ENCODE results near the gene PLCB4.

The PLCB4 gene

DNA sequence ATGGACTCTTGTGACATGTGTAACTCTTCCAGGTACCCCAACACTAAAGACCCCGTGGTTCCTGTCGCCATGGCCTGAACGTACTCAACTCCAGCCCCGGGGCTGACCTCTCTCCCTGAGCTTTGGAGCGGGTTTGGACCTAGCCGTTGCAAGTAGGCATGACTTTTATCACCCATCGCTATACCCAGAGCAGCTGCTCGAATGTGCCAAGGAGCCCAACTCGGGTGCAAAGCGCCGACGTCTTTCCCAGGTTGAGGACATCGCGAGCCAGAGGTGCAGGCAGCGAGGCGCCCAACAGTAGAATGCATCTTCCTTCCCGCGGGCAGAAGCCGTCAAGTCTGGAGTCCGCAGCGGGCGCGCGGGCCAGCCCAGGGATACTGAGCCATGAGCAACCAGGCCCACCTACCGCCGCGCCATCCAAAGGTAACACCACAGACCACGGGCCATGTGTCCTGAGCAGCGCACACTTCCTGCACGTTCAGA lies 439.9 kb downstream of the PLCB4 start:
- DNase-seq, result no peak

DNA sequence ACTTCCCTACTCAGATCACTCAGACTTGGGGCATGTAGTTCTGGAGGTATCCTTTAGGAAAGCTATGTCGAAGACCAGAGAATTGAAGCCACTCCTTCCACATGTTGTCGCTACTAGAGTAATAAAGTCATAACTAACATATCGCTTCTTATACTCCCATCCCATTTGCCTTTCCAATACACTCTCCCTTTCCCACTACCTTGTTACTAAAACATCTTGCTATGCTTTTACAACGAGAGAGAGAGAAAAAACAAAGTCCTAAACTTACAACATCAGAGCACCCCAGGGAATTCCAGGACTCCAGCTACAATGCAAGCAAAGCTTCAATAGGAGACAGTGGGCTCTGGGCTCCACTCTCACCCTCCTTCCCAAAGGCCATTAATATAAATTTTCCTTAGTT lies 440.4 kb downstream of the PLCB4 start:
- DNase-seq, result no peak

GRCh38 chr20:9510911-9511310 lies 442.0 kb downstream of the PLCB4 start:
- DNase-seq, result no peak

GRCh38 chr20:9514072-9514460 lies 445.2 kb downstream of the PLCB4 start:
- DNase-seq, result no peak

DNA sequence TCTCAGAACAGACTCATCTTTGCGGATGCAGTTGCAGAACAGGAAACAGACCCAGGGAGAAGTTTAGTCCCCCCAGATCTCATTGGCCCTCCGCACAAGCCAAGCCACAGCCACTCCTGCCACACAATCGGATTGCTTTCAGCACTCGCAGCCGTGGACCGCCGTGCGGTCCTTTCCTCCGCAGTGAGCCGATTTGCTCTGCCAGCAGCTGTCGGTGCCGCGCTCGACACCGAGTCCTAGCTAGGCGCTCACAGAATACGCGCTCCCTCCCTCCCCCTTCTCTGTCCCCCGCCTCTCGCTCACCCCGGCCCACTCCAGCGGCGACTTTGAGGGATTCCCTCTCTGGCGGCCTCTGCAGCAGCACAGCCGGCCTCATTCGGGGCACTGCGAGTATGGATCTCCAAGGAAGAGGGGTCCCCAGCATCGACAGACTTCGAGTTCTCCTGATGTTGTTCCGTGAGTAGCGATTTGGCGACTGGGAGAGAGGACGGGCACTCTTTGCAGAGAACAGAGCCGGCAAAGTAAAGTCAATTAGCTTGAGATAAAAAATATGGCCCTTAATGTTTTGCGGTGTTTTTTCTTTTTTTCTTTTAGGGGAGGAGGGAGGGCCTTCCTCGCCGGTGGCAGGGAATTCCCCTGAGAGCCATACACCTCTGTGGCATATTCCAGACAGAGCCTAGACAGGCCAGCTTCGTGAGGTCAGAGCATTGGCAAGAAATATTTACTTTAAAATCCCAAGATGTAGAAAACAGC lies 445.8 kb downstream of the PLCB4 start, which contains the start of gene LAMP5:
Gene LAMP5 (plus strand): TSS at position 130 of the 753 bp plus-strand sequence. CDS start 263 bp downstream, at position 393.
- DNase-seq, result no peak

DNA sequence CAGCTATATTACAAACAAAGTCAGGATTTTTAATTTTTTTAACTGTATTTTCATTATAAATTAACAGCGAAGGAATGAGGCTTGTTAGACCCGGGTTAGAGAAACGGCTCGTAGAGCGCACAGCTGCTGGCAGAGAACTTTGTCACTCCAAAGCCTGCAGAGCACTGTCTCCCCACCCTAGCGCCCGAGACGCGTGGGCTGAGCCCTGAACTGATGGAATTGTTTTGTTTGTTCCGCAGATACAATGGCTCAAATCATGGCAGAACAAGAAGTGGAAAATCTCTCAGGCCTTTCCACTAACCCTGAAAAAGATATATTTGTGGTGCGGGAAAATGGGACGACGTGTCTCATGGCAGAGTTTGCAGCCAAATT lies 446.3 kb downstream of the PLCB4 start:
- no peak for DNase-seq

- no peak for DNase-seq
Observed at GRCh38 chr20:9515741-9516233, 446.9 kb downstream of the PLCB4 start.

DNA sequence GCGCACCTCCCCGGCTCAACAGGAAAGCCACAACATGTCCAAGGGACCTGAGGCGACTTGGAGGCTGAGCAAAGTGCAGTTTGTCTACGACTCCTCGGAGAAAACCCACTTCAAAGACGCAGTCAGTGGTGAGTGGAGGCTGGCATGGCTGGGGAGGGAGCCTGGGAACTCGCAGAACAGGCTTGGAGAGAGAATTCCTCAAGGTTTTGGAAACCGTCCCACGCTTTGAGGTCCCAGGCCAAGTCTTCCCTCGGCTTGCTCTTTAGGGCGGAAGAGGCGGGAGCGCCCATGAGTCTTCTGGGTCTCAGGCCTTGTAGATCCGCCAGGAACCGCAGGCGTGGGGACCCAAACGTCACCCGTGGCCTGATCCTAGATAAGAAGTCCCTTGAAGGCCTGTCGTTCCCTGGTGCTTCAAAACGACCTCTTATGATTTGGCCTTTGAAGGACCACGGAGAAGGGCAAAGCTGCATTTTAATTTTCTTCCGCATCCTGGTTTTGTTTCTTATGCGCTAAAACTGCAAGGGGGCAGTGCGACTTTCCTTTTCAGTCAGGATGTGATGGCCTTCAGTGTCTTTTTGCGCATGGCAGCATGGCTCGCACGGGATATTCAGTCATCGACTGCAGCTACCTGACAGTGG lies 447.5 kb downstream of the PLCB4 start:
- no peak for DNase-seq

DNA sequence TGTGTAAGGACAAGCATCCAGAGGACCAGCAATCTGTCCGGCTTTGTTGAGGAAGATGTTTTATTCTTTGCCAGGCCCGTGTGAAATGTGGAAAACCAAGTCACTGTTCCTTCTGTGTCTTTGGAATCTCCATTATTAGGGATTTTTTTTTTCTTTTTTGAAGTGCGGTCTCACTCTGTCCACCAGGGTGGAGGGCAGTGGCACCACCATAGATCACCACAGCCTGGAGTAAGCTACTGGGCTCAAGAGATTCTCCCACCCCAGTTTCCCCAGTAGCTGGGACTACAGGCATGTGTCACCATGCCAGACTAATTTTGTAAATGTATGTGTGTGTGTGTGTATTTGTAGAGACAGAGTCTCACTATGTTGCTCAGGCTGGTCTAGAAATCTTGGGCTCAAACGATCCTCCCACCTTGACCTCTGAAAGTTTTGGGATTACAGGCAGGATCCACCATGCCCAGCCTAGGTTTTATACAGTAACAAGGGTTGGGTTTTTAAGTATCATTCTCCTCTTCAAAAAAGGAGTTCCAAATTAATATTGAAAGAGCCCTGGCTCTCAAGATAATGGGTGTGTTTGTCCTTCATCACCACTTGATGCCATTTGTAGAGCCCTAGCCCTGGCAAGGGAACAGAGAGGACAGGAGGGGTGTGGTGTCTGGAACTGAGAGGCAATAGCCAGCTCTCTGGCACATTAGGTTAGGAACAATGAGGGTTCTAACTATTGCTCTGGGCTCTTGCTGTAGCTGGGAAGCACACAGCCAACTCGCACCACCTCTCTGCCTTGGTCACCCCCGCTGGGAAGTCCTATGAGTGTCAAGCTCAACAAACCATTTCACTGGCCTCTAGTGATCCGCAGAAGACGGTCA lies 448.6 kb downstream of the PLCB4 start:
- DNase-seq, result no peak

DNA sequence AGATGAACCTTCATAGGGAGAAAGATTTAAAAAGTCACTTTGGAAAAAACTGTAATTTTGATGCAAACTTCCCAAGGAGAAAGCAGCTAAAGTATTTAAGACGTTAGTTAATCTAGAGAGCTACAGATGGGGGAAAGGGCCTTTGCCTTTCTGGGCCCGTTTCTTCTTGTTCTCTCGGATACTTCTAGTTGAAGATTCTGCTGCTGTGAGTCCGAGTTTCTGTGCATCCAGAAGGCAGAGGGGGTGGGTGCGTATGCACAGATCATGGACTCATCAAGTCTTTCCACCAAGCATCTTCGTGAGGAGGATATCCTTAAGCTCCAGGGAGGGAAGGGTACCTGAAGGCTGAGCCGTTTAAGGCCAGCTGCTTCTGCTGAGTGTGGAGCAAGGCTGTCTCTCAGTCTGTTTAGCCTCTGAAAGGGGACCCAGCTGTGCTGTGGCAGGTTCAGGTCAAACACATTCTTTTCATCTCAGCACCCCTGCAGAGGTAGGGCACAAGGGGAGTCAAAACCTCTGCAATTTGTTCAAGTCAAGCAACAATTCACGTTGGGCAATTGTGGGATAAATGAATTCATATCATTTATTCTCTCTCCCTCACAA lies 449.8 kb downstream of the PLCB4 start:
- no peak for DNase-seq

- no peak for DNase-seq
Observed at GRCh38 chr20:9520086-9520485, 451.2 kb downstream of the PLCB4 start.

DNA sequence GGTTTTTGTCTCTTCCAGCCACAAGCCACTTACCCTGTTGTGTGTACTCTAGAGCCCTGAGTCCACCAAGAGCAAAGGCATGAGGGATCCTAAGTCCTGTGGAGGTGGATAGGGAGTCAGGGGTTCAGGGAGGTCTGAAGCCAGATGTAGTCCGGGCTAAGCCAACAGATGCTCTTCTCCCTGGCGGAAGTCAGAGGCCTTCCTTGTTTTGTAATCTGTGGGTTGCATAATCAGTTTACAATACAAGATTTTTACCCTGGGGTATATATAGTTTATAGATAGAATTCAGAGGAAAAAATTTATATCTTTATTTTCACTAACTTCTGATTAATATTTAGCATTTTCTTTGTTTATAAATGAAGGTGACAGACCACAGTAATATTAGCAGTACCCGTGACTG lies 454.7 kb downstream of the PLCB4 start:
- DNase-seq, result no peak

Measured in activated T-cell treated with anti-CD3 and anti-CD28 coated beads, Interleukin-2, amount 50 U/mL, for 48 hours (primary cell).